Upper lobe of left lung (tissue), 6 donors: Measurements from ENCODE around the gene RPL38. TPM values are rescaled to one million over a fixed set of nuclear protein-coding genes. Genes with fewer than 3 reads are reported as not detected.

Source experiments
- ATAC-seq, 2 donors: fragments of 200-7000 bp; cut with Tn5 transposase; one replicate each; pipeline ENCODE4 v1.9.1; 2022; ENCODE audit warnings: mild to moderate bottlenecking in 2 of 2, moderate library complexity in 2 of 2; ENCODE audit not compliant: low FRiP score in 2 of 2
- DNase-seq, 2 donors: peaks; one replicate each; pipeline ENCODE4 v3.0.0-alpha.2; 2019 to 2020
- H3K27ac ChIP-seq, 4 donors: fragments of 200-600 bp; sonication (generic); one replicate each; pipeline ENCODE4 v1.5.1; 2016 to 2019
- H3K27me3 ChIP-seq, 4 donors: fragments of 200-600 bp; sonication (generic); one replicate each; pipeline ENCODE4 v1.5.1; 2017 to 2019
- H3K36me3 ChIP-seq, 4 donors: fragments of 200-600 bp; sonication (generic); one replicate each; pipeline ENCODE4 v1.5.1; 2016 to 2019
- H3K4me1 ChIP-seq, 4 donors: fragments of 200-600 bp; sonication (generic); one replicate each; pipeline ENCODE4 v1.5.1; 2018 to 2019
- H3K4me3 ChIP-seq, 4 donors: fragments of 200-600 bp; sonication (generic); one replicate each; pipeline ENCODE4 v1.5.1; 2017 to 2019; ENCODE audit warnings: mild to moderate bottlenecking in 2 of 4, moderate library complexity in 1 of 4
- H3K9me3 ChIP-seq, 4 donors: fragments of 200-600 bp; sonication (generic); one replicate each; pipeline ENCODE4 v1.5.1; 2018 to 2019
- EP300 ChIP-seq, 4 donors: sonication (generic); formaldehyde crosslinking; IDR thresholded peaks; one replicate each; pipeline ENCODE4 v1.5.1; 2017; ENCODE audit warnings: antibody characterized with exemption in 4 of 4, control low read depth in 2 of 4
- POLR2A ChIP-seq, 4 donors: fragments of 450-650 bp; IDR thresholded peaks; one replicate each; pipeline ENCODE4 v1.5.1; 2016 to 2017; ENCODE audit warnings: antibody characterized with exemption in 4 of 4, mild to moderate bottlenecking in 2 of 4
- POLR2AphosphoS5 ChIP-seq, 2 donors: sonication (generic); formaldehyde crosslinking; IDR thresholded peaks; one replicate each; pipeline ENCODE4 v1.5.1; 2017; ENCODE audit warnings: antibody characterized with exemption in 2 of 2
- WGBS, 2 donors: methylation state at CpG; one replicate each; pipeline ENCODE4 v1.1.5; 2017 to 2018; 5-methylcytosine and 5-hydroxymethylcytosine counted together
- total RNA-seq, 6 donors: library from RNA; depleted of rRNA in 4 of 6; stranded (reverse); fragments of >200 nt in 4 of 6; gene quantifications; one replicate each; pipeline versions ENCODE4 v1.1.0 to v1.2.1, GENCODE V29; 2016 to 2021
- TF ChIP-seq, protein P1 (sequence below), 6 experiments: fragments of 450-650 bp in 4 of 6; fragments of 200-600 bp in 2 of 6; sonication (generic) in 2 of 6; IDR thresholded peaks; one replicate each; pipeline ENCODE4 v1.5.1; 2016 to 2019; ENCODE audit warnings: antibody characterized with exemption in 6 of 6
- donor health status: DM: no; HTN: no; CAD: no; lungs with moderate emphysema.
- donor health status: DM: no; HTN: yes; CAD: no; lungs with severe emphysema.

Gene RPL38
- total RNA-seq, 6 donors from 2014 or later: 334 to 709 (median 485) TPM

DNA sequence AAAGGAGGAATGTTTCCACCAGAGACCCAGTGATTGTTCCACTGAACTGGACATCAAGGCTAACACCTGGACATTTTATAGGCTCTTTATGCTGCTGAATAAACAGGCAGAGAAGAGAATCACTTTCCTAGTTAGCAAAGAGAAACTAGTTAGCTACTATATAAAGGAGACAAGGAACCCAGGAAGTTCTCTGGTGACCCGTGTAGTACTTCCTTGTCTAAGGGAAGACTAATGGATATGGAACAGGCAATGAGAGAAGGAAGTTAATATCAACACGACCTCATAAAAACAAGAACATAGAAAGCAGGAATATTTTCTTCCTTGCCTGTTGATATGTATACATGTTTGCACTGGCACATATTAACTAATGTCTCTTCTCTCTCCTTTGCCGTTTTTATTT, 30.8 kb upstream of the RPL38 start:
- no peak for ATAC-seq
- Histone ChIP-seq H3K9me3 (no peaks in the 10 kb centered on the region), H3K4me1 (no peaks in the 10 kb centered on the region), H3K27me3 (peaks cover 0 to 6% (median 0%) of the 10 kb centered on the region in 4 donors), H3K27ac (no peak overlapping the region), H3K36me3 (no peaks in the 10 kb centered on the region), H3K4me3 (no peak overlapping the region)
- DNase-seq: no peak
- WGBS, 2 donors: 42 to 48% methylated on average over 3 of the region's 3 CpGs
- TF ChIP-seq POLR2AphosphoS5 (IDR thresholded peaks at IDR 0.05): no peak
- TF ChIP-seq, protein P1, sequence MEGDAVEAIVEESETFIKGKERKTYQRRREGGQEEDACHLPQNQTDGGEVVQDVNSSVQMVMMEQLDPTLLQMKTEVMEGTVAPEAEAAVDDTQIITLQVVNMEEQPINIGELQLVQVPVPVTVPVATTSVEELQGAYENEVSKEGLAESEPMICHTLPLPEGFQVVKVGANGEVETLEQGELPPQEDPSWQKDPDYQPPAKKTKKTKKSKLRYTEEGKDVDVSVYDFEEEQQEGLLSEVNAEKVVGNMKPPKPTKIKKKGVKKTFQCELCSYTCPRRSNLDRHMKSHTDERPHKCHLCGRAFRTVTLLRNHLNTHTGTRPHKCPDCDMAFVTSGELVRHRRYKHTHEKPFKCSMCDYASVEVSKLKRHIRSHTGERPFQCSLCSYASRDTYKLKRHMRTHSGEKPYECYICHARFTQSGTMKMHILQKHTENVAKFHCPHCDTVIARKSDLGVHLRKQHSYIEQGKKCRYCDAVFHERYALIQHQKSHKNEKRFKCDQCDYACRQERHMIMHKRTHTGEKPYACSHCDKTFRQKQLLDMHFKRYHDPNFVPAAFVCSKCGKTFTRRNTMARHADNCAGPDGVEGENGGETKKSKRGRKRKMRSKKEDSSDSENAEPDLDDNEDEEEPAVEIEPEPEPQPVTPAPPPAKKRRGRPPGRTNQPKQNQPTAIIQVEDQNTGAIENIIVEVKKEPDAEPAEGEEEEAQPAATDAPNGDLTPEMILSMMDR (IDR thresholded peaks at IDR 0.05): no peak
- TF ChIP-seq EP300 (IDR thresholded peaks at IDR 0.05): no peak
- no peak for TF ChIP-seq POLR2A (IDR thresholded peaks at IDR 0.05)

DNA sequence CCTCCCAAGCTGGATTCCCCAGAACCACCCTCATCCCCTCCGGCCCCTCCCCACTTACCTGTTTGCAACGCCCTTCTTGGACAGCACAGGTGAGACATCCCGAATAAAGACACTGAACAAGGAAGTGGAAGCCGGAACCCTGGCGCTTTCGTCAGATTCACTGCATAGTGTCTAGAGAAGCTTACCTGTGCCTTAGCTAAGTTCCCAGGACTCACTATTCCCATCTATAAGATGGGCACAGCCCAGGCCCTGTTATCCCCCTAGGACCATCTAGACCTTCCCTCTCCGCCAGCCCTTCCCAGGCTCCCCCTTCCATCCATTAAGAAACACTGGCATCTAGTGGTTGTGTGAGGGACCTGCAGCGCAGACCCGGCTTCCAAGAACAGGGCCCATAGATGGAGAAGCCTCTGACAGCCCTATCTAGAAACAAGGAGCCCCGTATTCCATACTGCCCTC, 26.9 kb upstream of the RPL38 start:
- peak; percentile 58 to 84 for ATAC-seq
- peaks cover 0 to 6% (median 0%) of the 10 kb centered on the region in 4 donors for H3K27me3 ChIP-seq
- peak in 1 of 2 donors; percentile 45 for DNase-seq

DNA sequence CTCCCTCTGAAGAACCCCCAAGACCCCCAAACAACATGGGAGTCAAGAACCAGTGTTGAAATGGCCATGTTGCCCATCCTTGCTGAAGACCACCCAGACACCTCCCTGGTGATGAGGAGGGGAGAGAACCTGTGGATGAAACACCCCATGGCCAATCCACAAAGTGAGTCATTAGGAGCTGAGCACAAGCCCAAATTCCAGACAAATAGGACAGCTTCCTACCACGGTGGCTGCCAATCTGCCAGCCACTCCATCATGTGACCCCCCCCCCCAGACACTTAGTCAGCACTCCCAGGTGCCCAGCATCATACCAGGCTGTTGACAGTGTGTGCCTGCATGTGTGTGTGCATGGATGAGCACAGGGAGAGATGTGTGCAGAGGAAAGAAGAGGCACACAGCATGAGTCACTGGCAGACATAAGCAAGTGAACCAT, 26.4 kb upstream of the RPL38 start:
- Histone ChIP-seq H3K9me3 (no peaks in the 10 kb centered on the region), H3K4me3 (no peak overlapping the region), H3K36me3 (no peaks in the 10 kb centered on the region), H3K4me1 (no peaks in the 10 kb centered on the region), H3K27me3 (peaks cover 0 to 6% (median 0%) of the 10 kb centered on the region in 4 donors), H3K27ac (no peak overlapping the region)
- no peak for TF ChIP-seq EP300 (IDR thresholded peaks at IDR 0.05)
- TF ChIP-seq, protein P1 (IDR thresholded peaks at IDR 0.05): peak in 1 of 6 experiments; percentile 2
- 0% methylated on average over 1 of the region's 1 CpG; no CpG with 5 or more reads in 1 of the 2 donors for WGBS, 2 donors
- ATAC-seq: no peak
- DNase-seq: no peak

More for the DNA sequence above, 26.9 kb upstream of the RPL38 start:
- 40 to 44% methylated on average over 10 of the region's 10 CpGs for WGBS, 2 donors
- no peaks in the 10 kb centered on the region for H3K4me1 ChIP-seq
- H3K36me3 ChIP-seq: no peaks in the 10 kb centered on the region
- no peak overlapping the region for H3K4me3 ChIP-seq
- no peak overlapping the region for H3K27ac ChIP-seq
- H3K9me3 ChIP-seq: no peaks in the 10 kb centered on the region
- no peak for TF ChIP-seq EP300 (IDR thresholded peaks at IDR 0.05)
- no peak for TF ChIP-seq POLR2AphosphoS5 (IDR thresholded peaks at IDR 0.05)
- TF ChIP-seq, protein P1 (IDR thresholded peaks at IDR 0.05): peak; percentile 58 to 82 (median 70)
- TF ChIP-seq POLR2A (IDR thresholded peaks at IDR 0.05): no peak

DNA sequence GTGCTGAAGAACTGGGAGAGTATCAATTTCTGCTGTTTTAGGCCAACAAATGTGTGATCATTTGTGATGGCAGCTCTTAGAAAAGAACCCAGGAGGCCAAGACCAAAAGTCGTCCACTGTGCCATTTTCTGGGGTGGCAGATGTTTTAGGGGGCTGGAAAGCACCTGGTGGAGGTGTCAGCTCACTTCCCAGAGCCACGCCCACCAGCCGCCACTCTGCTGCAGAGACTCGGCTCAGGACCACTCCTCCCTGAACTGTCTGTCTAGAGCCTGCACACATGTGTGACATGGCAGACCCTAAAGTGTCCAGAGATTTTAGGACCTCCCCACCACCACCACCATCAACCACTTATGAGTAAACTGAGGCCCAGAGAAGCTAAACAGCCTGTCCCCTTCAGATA, 23.9 kb upstream of the RPL38 start:
- no peaks in the 10 kb centered on the region for H3K4me1 ChIP-seq
- no peak for DNase-seq
- WGBS, 2 donors: 54% methylated on average over 3 of the region's 4 CpGs; no CpG with 5 or more reads in 1 of the 2 donors
- no peak for TF ChIP-seq POLR2AphosphoS5 (IDR thresholded peaks at IDR 0.05)
- TF ChIP-seq EP300 (IDR thresholded peaks at IDR 0.05): no peak
- TF ChIP-seq POLR2A (IDR thresholded peaks at IDR 0.05): no peak
- TF ChIP-seq, protein P1 (IDR thresholded peaks at IDR 0.05): no peak
- H3K27ac ChIP-seq: no peak overlapping the region
- H3K4me3 ChIP-seq: no peak overlapping the region
- peaks cover 0 to 6% (median 0%) of the 10 kb centered on the region in 4 donors for H3K27me3 ChIP-seq
- H3K9me3 ChIP-seq: no peaks in the 10 kb centered on the region
- no peak for ATAC-seq
- H3K36me3 ChIP-seq: no peaks in the 10 kb centered on the region

DNA sequence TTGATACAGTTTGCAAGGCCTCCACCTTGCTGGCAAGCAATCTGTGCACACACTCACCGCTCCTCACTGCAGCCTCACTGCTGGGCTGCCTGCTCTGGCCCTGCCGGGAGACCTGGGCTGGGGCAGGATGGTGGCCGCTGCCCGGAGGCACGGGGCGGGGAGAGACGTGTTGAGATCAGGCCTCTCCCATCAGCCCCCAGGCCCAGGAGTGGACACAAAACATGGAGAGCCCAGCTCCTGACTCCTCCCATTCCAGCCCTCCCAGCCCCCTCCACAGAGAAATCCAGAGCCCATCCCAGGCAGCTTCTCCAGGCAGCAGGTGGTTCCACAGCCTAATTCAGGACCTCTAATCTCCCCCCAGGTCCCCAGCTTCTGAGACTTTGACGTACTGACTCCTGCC, 23.1 kb upstream of the RPL38 start:
- 63 to 72% methylated on average over 3 to 8 of the region's 8 CpGs for WGBS, 2 donors
- TF ChIP-seq EP300 (IDR thresholded peaks at IDR 0.05) (no peak), POLR2A (IDR thresholded peaks at IDR 0.05) (no peak), POLR2AphosphoS5 (IDR thresholded peaks at IDR 0.05) (no peak)
- TF ChIP-seq, protein P1 (IDR thresholded peaks at IDR 0.05): no peak
- no peak overlapping the region for H3K27ac ChIP-seq
- H3K36me3 ChIP-seq: no peaks in the 10 kb centered on the region
- DNase-seq: no peak
- H3K4me3 ChIP-seq: no peak overlapping the region
- H3K9me3 ChIP-seq: no peaks in the 10 kb centered on the region
- H3K4me1 ChIP-seq: no peaks in the 10 kb centered on the region
- peaks cover 0 to 6% (median 0%) of the 10 kb centered on the region in 4 donors for H3K27me3 ChIP-seq
- ATAC-seq: no peak
